Suprapubic skin (tissue), 4 donors: Measurements from ENCODE around the gene ZNF790. TPM values are rescaled to one million over a fixed set of nuclear protein-coding genes. Genes with fewer than 3 reads are reported as not detected.
A peak's percentile ranks its signal among the peaks of the same experiment; 100 is the strongest.

Experiments used
- DNase-seq, 2 donors: peaks; one replicate each; pipeline ENCODE4 v3.0.0-alpha.2; 2019; ENCODE audit warnings: low spot score in 2 of 2
- H3K27ac ChIP-seq: fragments of 200-600 bp; sonication (generic); one replicate; pipeline ENCODE4 v1.5.1; 2019
- H3K27me3 ChIP-seq: fragments of 200-600 bp; sonication (generic); one replicate; pipeline ENCODE4 v1.5.1; 2019
- H3K36me3 ChIP-seq: fragments of 200-600 bp; sonication (generic); one replicate; pipeline ENCODE4 v1.5.1; 2019
- H3K4me1 ChIP-seq: fragments of 200-600 bp; sonication (generic); one replicate; pipeline ENCODE4 v1.5.1; 2019
- H3K4me3 ChIP-seq: fragments of 200-600 bp; sonication (generic); one replicate; pipeline ENCODE4 v1.5.1; 2019; ENCODE audit warnings: mild to moderate bottlenecking
- H3K9me3 ChIP-seq: fragments of 200-600 bp; sonication (generic); one replicate; pipeline ENCODE4 v1.5.1; 2019
- CTCF ChIP-seq, 2 donors: fragments of 200-600 bp in 1 of 2; fragments of 450-650 bp in 1 of 2; sonication (generic) in 1 of 2; IDR thresholded peaks; one replicate each; pipeline ENCODE4 v1.5.1; 2016 to 2019; ENCODE audit warnings: antibody characterized with exemption in 2 of 2, mild to moderate bottlenecking in 1 of 2, moderate library complexity in 1 of 2
- EP300 ChIP-seq: sonication (generic); formaldehyde crosslinking; IDR thresholded peaks from one replicate; pipeline ENCODE4 v1.6.1; 2017; ENCODE audit warnings: antibody characterized with exemption
- POLR2A ChIP-seq, 2 donors: fragments of 450-650 bp; IDR thresholded peaks; one replicate each; pipeline ENCODE4 v1.6.1; 2017; ENCODE audit warnings: antibody characterized with exemption in 2 of 2, mild to moderate bottlenecking in 2 of 2, moderate library complexity in 2 of 2
- POLR2AphosphoS5 ChIP-seq, 3 donors: sonication (generic); formaldehyde crosslinking; IDR thresholded peaks; one replicate each; pipeline ENCODE4 v1.6.1; 2017; ENCODE audit warnings: antibody characterized with exemption in 3 of 3
- WGBS: methylation state at CpG from one replicate; pipeline ENCODE4 v1.1.5; 2018; 5-methylcytosine and 5-hydroxymethylcytosine counted together
- total RNA-seq, 4 donors: library from RNA; depleted of rRNA; stranded (reverse); fragments of >200 nt; gene quantifications; one replicate each; pipeline ENCODE4 v1.1.0, GENCODE V29; 2016

Gene ZNF790
- total RNA-seq, 4 donors from 2014 or later = 3.2 to 7.2 (median 3.8) TPM

DNA sequence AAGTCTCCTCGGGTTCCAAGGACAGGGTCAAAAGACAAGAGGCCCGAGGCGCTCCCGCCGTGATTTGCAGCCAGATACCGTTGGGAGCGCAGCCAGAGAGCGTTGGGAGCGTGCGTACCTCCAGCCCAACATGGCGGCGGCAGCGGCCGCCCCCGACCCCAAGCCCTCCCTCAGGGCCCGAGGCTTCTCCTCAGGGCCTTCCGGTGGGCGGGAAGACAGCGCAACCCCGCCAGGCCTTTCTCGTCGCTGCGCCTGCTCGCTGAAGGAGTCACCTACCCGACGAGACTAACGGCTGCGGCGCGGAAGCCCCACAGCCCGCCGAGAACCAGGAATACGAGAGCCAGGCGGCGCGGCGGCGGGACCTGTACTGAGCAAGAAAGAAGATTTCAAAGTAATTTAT is 62.4 kb downstream of the ZNF790 start:
- no peak for DNase-seq
- peaks cover 3% of the 10 kb centered on the region for H3K27me3 ChIP-seq
- H3K9me3 ChIP-seq = no peaks in the 10 kb centered on the region
- 24% methylated on average over 12 of the region's 38 CpGs for WGBS
- peak overlapping the region; percentile 41 for H3K4me3 ChIP-seq
- H3K4me1 ChIP-seq = peaks cover 19% of the 10 kb centered on the region
- TF ChIP-seq POLR2A (IDR thresholded peaks at IDR 0.05) (no peak), CTCF (IDR thresholded peaks at IDR 0.05) (no peak), EP300 (no peak), POLR2AphosphoS5 (IDR thresholded peaks at IDR 0.05) (no peak)
- H3K27ac ChIP-seq = peak overlapping the region; percentile 10
- H3K36me3 ChIP-seq = no peaks in the 10 kb centered on the region

DNA sequence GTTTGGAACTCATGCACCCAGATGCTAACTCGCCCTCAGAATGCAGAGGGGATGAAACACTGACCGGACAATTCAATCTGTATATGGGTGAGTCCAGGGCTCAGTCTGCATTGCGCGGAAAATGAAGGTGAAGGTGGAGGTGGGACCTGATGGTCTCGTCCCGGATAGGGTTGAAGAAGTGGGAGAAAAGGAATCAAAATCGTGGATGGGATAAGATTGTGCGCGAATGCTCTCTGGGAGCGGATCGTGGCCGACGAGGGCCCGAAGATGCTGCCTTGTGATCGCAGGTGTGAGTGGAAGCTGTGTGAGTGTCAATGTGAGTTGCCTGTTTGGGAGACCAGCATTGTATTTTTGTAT is 65.0 kb downstream of the ZNF790 start:
- TF ChIP-seq EP300 = no peak
- TF ChIP-seq POLR2A (IDR thresholded peaks at IDR 0.05) = no peak
- no peak for TF ChIP-seq POLR2AphosphoS5 (IDR thresholded peaks at IDR 0.05)
- TF ChIP-seq CTCF (IDR thresholded peaks at IDR 0.05) = no peak
- no peak for DNase-seq
- WGBS = 3% methylated on average over 15 of the region's 15 CpGs
- H3K27me3 ChIP-seq = peaks cover 3% of the 10 kb centered on the region
- H3K4me1 ChIP-seq = peaks cover 19% of the 10 kb centered on the region
- H3K36me3 ChIP-seq = no peaks in the 10 kb centered on the region
- H3K27ac ChIP-seq = no peak overlapping the region
- peak overlapping the region; percentile 87 for H3K4me3 ChIP-seq
- no peaks in the 10 kb centered on the region for H3K9me3 ChIP-seq

GRCh38 chr19:36772311-36773222 is 65.6 kb downstream of the ZNF790 start, which contains the start of gene ZNF850:
TSS of gene ZNF850 (minus strand) at chr19:36772807. CDS start at chr19:36762606, 10,201 bp downstream.
- H3K36me3 ChIP-seq = no peaks in the 10 kb centered on the region
- peak within 1 kb of the TSS; percentile 75 for H3K27ac ChIP-seq
- H3K4me3 ChIP-seq = peak within 1 kb of the TSS; percentile 87
- under 1% methylated on average over 44 of the region's 57 CpGs for WGBS
- H3K9me3 ChIP-seq = no peaks in the 10 kb centered on the region
- H3K27me3 ChIP-seq = peaks cover 3% of the 10 kb centered on the region
- H3K4me1 ChIP-seq = peaks cover 19% of the 10 kb centered on the region
- peak in 2 of 3 donors; percentile 29 to 86 for TF ChIP-seq POLR2AphosphoS5 (IDR thresholded peaks at IDR 0.05)
- no peak for TF ChIP-seq EP300
- TF ChIP-seq POLR2A (IDR thresholded peaks at IDR 0.05) = no peak
- TF ChIP-seq CTCF (IDR thresholded peaks at IDR 0.05) = no peak
- peak; percentile 96 to 97 for DNase-seq

DNA sequence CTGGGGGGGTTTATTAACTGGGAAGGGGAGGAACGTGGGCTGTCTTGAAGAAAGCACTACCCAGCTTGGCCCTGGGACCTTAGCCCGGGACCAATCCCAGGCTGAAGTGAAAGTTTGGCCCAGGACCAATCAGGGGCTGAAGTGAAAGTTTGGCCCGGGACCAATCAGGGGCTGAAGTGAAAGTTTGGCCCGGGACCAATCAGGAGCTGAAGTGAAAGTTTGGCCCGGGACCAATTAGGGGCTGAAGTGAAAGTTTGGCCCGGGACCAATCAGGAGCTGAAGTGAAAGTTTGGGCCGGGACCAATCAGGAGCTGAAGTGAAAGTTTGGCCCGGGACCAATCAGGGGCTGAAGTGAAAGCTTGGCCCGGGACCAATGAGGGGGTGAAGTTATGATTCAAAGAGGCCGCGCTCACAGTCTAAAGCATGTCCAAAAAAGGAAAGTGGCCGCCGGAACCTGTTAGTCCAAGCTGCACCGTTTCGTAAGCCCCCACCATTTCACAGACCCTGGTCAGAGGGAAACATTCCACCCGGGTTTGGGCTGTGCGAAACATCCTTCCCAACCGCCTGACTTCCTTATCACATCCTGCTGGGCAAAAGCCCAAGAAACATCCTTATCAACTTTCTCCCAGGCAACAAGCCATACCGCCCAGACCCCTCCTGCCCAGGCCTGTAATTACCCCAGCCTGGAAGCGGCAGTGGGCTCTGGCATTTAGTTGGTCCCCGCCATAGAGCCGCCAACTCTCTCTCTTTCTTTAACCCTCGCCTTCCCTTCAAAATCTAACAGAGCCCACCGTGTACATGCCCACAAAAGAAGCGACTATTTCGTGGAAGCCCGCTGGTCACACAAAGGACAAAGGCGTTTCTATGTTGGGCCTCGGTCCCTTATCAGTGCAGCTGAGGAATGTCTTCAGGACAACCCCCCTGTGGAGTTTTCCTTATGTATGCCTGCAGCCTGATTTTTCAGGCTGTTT is 66.6 kb downstream of the ZNF790 start:
- H3K9me3 ChIP-seq = peaks cover 3% of the 10 kb centered on the region
- 2% methylated on average over 29 of the region's 29 CpGs for WGBS
- peak in 1 of 2 donors; percentile 70 for DNase-seq

More for the DNA sequence above, 66.6 kb downstream of the ZNF790 start:
- no peak for TF ChIP-seq POLR2A (IDR thresholded peaks at IDR 0.05)
- TF ChIP-seq EP300 = no peak
- TF ChIP-seq CTCF (IDR thresholded peaks at IDR 0.05) = no peak
- Histone ChIP-seq H3K27me3 (peaks cover 3% of the 10 kb centered on the region), H3K27ac (peak overlapping the region; percentile 75), H3K36me3 (no peaks in the 10 kb centered on the region), H3K4me3 (peak overlapping the region; percentile 87), H3K4me1 (peaks cover 19% of the 10 kb centered on the region)

Other genes starting within 250 kb of the ZNF790 start
- gene ZNF382, start 233.1 kb downstream of the ZNF790 start, total RNA-seq = 10 to 100 TPM in 1 of 4 donors, under 1 TPM in 3; 0.62 to 11.7 (median 0.86) TPM
- 10 to 100 TPM in 1 of 4 donors, 1 to 10 TPM in 3; 5.5 to 13.5 (median 8.6) TPM for gene ZNF461, start 171.6 kb downstream of the ZNF790 start, total RNA-seq
- 10 to 100 TPM in 2 of 4 donors, 1 to 10 TPM in 2; 7.0 to 19.8 (median 11.4) TPM for gene ZNF567, start 150.8 kb downstream of the ZNF790 start, total RNA-seq
- 10 to 100 TPM in 1 of 4 donors, 1 to 10 TPM in 3; 1.5 to 10.7 (median 4.8) TPM for gene ZNF850, start 65.6 kb downstream of the ZNF790 start, total RNA-seq
- 10 to 100 TPM in 2 of 4 donors, 1 to 10 TPM in 2; 3.5 to 17.0 (median 9.1) TPM for gene ZNF345, start 12.5 kb upstream of the ZNF790 start, total RNA-seq
- gene ZNF829, start 77.9 kb upstream of the ZNF790 start, total RNA-seq = 1 to 10 TPM; 1.4 to 5.4 (median 3.7) TPM
- 1 to 10 TPM; 5.2 to 7.5 (median 6.9) TPM for gene ZNF568, start 77.9 kb upstream of the ZNF790 start, total RNA-seq
- 1 to 10 TPM; 3.6 to 8.7 (median 4.9) TPM for gene ZNF420, start 240.0 kb upstream of the ZNF790 start, total RNA-seq